HG03442 (cell line): Measurements from ENCODE around the gene ZCCHC9.

ENCODE experiments used
- ATAC-seq: cut with Tn5 transposase; IDR thresholded peaks from one replicate; pipeline ENCODE4 v1.9.1; 2021; ENCODE audit warnings: mild to moderate bottlenecking, moderate library complexity; ENCODE audit not compliant: unreplicated experiment

ZCCHC9 gene

GRCh38 chr5:81355291-81356251 is 54.2 kb downstream of the ZCCHC9 start:
- ATAC-seq: no peak

GRCh38 chr5:81359108-81359507 is 57.7 kb downstream of the ZCCHC9 start:
- no peak for ATAC-seq

- ATAC-seq: no peak
Measured at GRCh38 chr5:81359881-81360280, 58.5 kb downstream of the ZCCHC9 start.

- no peak for ATAC-seq
Measured at GRCh38 chr5:81360640-81361039, 59.3 kb downstream of the ZCCHC9 start.

GRCh38 chr5:81361600-81361999 is 60.2 kb downstream of the ZCCHC9 start:
- no peak for ATAC-seq
